NOMO-1 (cell line): ENCODE measurements around the gene DDC.
"Not testable (repeated sequence)": the region's sequence is repeated elsewhere in the genome, so short reads cannot be mapped to it uniquely, and the experiment has no call there.

Experiments used
- DNase-seq, 2 experiments: peaks; one replicate each; lab custom pipeline; 2025; ENCODE audit not compliant: unreplicated experiment in 2 of 2; lab: John Stamatoyannopoulos, UW

The DDC gene

DNA sequence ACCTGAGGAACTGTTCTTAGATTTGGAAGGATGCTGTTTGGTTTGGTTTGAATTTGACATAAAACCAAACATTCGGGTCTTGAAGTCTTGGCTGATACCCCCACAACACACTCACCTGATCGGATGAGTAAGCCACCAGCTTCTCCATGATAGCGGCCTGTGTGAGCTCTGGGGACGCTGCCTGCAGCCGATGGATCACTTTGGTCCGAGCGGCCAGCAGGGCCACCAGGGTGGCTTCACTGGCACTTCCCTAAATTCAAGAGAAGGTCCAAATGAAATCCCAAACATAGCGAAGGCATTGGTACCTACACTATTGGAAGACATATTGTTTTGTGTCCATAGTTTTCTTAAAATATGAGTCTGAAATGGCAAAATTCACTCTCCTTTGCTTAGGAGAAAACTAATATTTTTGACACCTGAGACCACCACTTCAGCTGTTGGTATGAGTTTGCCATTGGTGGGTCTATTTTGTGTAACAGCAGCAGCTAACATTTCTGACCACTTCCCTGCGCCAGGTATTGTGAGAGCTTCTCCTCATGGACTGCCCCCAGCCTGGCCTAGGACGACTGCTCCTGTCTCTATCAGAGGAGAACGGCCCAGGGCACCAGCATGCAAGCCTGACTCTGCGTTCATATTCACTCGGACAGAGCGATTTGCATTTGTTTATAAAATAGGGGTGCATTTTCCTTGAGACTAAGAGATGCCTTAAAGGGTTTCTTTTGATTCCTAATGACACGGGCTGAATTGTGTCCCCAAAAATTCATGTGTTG, 35.9 kb downstream of the DDC start:
- no peak for DNase-seq

DNA sequence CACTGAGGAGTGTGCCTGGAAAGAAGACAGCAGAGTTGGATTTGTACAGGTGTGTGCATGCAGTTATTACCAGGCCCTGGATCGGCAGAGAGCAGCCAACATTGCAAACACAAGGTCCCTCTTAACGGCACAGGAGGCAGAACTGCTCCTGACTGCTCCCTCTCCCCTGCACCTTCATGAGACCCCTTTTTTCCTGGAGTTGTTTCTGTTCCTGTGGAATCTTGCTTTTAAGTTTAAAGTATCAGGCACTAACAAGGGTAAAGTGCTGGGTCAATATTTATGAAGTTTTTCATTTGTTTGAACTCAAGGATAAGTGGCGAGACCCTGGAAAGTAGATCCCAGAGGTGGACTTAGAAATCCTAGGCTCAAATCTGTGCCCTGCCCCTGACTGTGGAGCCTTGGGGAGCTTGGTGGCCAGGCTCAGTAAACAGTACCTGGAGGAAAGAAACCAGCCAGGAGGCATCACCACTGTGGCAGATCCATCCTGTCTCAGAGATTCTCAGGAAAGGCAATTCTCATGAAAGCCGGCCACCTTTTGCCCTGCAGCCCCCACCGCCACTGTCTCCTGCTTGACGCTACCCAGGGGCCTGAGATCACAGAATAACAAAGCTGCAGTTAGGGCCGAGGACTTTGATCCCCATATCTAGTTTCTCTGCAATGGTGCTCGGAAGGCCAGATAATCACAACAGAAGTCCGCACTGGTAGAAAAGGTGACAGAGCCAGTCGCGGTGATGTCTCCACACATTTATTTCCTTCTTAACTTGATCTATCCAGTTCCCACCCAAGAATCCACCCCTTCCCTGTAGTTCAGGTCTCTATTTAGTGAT, 36.7 kb downstream of the DDC start:
- DNase-seq: no peak

DNA sequence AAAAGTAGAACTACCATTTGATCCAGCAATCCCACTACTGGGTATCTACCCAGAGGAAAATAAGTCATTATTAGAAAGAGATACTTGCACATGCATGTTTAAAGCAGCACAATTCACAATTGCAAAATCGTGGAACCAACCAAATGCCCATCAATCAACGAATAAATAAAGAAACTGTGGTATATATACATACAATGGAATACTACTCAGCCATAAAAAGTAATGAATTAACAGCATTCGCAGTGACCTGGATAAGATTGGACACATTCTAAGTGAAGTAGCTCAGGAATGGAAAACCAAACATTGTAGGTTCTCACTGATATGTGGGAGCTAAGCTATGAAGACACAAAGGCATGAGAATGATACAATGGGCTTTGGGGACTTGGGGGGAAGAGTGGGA, 45.9 kb downstream of the DDC start:
- DNase-seq: not testable (repeated sequence)

DNA sequence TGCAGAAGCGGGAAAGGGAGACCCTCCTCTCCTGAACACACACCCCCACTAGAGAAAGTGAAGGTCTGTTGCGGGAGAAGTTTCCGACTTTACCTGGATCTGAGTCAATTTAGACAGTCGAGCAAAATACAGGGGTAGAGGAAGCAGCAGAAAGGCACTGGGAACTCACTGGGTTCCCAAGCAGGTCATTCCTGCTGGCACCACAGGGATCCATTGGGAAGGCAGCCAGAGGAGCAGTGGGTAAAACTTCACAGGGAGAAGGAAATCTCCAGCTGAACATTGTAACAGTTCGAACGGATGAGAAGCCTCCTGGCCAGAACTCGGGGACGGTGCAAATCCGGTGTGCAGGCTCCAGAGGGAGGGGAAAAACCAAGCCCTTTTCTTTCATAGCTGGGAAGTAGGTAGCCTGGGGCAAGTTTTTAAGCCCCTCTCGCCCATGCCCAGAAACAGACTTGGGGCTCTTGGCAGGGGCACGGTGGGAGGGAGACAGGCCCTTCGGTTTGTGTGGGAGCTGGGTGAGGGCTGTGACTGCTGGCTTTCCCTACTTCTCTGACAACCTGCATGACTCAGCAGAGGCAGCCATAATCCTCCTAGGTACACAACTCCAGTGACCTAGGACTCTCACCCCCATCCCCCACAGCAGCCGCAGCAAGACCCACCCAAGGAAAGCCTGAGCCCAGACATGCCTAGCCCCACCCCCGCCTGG, 51.9 kb downstream of the DDC start:
- DNase-seq: no peak

DNA sequence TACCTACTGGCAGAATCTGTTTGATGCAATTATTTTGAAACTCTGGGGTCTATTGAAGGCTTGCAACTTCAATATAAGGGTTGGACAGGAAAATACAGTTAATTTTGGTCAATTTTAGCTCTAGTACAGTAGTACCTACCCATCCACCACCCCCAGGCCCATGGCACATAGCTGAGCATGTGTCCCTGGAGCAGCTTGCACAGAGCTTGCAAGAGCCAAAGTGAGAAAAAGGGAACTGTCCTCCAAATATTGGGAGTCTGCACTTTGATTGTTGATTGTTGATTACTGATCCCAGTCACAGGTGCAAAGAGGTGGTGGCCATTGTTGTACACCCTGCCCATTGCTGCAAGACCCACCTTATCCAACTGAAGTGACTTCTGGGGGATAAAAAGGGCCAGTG, 52.8 kb downstream of the DDC start:
- no peak for DNase-seq

DNA sequence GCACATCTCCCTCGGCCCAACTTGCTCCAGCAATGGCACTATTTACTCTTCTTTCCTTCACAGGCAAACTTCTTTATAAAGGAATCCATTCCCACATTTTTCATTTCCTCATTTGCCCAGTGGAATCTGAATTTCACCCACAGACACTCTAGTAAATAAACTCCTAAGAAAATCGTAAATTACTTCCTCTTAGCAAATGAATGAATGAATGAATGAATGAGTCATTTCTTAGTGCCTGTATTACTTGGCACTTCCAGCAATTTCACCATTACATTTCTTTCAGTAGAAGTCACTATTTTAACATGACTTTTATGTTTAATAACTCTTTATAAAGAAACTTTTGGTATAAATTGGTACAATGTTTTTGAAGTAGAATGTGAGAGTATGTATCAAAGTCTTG, 55.7 kb downstream of the DDC start:
- DNase-seq: no peak

DNA sequence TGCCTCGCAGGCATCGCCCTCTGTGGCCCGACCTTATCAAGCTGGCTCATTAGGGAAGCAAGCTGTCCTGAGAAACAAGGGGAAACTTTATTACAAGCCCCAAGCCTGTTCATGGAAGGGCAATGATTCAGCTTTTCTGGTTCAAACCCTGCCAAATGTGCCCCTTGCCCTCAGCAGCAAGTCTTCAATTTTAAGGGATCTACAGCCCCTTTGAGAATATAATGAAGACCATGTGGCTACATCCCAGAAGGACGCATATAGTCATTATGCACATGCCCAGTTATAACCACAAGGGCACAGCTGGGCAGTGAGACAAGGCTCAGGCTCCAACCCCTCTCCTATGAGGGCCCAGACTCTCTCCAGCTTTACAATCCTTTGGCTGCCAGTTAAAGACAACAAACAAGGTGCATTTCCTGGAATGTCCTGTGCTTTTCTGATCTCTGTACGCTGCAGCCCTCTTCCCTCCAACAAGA, 56.7 kb downstream of the DDC start:
- no peak for DNase-seq

DNA sequence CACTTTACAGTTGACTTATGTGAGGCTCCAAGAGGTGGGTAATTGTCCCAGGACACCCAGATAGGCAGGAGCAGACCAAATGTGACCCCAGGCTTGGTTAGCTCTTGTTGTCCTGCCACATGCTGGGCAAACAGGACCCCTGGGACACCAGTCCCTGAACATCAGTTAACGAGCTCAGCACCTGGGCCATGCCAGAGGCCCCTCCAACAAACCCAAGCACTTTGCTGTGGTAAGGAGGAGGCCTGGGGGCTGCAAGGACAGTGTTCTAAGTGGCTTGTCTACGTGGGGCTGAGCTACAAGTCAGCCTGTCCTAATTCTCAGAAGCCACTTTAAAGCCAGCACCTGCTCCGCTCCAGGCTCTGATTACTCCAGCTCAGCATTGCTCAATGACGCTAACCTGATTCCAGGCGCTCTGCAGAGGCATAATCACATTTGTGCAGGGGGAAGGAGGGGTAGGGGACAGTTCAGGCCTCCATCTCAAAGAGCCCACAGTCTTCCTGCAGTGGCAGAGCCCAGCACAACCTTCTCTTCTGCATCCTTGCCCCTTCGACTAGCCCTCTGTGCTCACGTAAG, 57.2 kb downstream of the DDC start:
- no peak for DNase-seq

DNA sequence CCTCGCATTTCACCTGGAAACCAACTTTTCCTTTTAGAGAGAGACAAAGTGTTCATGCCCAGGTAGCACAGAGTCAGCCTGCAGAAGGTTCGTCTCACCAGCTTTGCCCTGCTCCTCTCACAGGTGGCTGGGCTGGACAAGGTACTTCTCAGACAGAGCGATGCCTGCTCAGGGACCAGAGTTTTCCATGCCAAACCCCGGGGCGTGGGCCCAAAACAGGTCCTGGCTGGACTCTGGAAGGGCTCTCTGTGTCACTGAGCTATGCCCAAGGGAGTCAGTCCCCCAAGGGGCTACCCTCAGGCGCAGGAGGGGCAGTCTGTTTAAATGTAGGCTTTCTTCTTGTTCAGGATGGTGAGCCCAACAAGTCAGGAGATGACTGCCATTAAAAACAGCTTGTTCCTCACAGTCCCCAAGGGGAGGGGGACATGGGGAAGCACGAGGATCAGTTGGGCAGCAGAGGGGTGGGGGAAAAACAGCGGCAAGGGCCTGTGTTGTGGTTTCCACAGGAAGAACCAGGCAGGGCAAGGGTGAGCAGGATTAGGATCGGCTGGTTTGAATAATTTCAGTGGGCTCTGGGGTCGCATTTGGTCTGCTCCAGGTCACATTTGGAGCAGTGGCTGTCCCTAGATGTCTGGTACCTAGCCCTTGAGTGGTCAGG, 59.5 kb downstream of the DDC start:
- no peak for DNase-seq

DNA sequence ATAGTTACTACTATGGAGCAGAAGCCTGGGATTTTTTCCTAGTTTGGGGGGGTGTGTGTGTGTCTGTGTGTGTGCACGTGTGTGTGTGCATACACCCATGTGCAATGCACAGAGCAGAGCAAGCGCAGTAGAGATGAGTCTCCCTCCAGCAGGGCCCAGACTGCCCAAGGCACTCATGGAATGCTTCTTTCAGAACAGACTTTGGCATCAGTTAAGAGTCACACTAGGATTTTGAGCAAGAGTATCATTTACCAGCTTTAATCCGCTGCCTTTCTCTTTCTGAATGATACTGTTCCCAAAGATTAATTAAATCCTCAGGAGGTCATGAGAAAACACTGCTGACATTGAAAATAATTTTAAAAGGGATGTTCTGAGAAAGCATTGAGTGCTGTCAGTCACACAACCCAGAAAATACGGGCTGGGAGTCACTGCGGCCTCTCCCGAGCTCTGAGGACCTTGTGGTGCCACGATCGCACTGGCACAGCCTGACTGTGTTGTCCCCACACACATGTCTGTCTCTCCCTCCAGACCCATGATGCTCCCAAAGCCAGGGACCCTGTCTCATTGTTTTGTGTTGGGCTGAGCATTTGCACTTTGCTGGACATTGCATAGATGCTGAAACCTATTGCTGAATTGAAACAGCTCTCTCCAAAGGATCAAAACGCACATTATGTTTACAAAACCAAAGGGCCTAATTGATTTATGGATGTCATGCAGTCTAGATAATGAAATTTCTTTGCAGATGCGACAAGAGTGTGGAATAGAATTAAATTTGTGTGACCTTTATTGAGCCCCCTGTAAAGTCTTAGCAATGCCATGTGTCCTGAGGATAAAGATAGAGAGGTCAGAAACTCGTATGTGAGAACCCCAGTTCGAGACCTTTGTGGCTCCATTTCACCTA, 60.3 kb downstream of the DDC start:
- DNase-seq: no peak

DNA sequence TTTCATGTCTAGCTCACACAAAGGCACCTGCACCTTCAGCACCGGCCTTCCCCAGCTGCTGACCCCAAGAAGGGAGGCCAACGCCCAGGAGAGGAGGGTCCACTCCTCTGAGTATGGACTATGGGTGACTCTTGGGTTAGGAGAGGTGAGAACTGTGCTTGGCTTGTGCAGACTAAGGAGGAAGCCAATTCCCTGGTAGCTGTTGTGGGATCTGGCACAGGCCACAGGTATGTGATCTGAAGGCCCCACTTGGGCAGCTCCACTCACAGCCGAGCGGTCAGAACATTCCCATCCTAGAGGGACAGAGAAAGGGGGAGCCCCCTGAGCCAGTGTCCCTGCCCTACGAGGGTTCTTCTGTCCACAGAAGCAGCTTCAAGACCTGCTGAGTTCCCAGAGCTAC, 62.3 kb downstream of the DDC start:
- DNase-seq: no peak

DNA sequence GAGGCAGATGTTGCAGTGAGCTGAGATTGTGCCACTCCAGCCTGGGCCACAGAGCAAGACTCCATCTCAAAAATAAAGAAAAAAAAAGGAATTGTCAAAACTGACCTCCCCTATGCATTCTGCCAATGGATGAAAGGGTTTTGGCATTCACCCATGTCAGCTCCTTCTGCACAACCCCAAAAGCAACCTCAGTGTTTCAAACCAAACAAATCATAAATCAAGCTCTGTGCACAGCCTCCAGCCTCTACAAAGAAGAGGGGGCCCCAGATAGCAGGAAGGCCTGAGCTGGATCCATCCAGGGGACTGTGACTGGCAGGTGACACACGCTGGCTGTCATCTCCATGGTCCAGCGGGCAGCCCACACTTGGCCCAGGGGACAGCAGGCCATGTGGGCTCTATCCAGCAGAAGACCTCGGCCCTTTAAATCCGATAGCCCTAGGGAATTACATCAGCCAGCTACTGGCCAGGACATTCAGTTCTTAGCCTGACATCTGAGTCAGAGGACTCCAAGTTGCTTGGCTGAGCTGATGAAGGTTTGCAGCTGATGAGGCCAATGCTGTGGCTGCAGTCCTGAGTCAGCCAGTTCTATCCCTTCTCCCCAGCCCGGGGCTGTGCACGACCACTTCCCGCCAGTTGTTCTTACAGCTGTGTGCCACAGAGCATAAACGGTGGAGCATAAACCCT, 63.1 kb downstream of the DDC start:
- DNase-seq: no peak

DNA sequence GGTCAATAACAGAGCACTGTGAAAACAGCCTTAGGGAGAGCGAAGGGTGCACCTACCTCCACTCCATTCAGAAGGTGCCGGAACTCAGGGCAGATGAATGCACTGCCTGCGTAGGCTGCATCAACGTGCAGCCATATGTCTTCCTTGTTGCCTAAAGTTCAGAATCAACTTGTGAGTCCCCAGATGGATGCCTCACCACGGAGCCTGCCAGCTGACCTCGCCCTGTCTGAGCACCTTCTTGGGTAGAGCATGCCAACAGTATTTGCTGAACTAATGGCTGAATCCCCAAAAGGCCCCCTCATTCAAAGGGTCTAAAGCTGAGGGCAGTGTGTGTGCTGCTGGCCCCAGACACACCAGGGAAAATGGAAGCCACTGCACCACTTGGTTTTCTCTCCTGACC, 66.1 kb downstream of the DDC start:
- DNase-seq: no peak

DNA sequence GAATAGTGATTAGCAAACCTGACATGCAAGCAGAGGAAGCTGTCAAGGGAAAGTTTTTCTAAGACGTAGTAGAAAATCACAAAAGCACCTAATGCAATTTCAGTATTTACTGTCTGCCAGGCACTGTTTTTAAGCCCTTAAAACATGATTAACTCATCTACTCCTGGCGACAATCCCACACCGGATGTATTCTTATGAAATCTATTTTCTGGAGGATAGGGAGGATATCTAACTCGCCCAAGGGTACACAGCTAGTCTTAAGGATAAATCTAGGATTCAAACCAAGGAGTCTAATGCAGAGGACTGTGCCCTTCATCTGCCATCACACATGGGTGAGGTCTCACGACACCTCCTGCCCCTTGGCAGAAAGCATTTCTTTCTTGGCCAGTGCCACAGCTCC, 67.2 kb downstream of the DDC start:
- no peak for DNase-seq

DNA sequence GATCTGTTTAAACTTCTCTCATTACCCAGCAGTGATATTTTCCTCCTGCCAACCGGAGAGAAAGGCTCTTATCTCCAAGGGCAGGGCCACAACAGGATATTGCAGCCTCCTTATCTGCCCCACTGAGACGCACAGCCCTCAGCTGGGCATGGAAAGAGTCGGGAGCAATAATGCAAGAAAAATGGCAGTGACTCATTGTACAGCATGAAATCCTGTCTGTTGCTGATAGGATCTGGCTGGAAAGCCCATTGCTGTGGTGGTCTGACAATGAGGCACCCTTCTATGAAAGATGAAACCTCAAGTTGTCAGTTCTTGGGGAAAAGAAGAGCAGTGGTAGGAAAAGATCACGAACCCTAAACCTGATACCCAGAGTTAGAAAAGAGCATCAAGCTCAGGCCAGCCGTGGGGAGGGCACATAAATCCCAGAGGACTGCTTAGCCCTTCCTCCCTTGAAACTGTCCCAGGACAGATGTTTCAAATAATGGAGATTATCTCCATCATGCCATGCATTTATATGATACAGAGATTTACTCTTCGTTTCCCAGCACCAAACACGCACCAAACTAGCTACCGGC, 68.0 kb downstream of the DDC start:
- no peak for DNase-seq

DNA sequence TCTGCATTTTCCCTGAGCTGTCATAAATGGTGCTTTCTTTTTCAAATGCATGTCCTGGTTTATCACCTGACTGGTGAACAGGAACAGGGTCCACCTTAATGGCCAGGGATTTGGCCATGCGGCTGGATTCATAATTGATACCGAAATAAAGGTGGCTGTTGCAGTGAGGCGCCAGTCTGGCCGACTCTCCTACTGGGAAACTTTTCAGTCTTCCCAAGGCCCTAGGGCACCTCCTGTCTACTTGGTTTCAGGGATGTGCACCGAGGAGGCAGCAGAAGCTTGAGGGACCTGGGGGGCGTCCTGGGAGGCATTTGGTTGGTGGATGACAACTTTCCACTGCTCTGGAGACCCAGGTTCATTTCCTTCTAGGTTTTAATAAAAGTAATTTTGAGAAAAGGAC, 68.6 kb downstream of the DDC start:
- DNase-seq: no peak

DNA sequence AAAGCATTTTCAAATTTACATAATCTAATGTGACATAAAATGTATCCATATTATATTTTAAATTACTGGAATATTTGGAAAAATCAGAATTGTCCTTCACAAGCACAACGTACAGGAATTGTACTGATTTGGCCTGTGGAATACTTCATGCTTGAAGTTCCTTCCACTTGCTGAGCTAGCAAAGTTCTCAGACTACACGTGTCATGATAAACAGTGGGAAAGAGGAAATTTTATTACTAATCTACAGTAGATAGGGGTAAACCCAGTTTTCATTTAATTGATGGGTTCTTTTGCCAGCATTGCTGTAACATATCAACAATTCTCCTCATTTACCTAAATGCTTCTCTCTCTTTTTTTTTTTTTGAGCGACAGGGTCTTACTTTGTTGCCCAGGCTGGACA, 69.5 kb downstream of the DDC start:
- DNase-seq: no peak

DNA sequence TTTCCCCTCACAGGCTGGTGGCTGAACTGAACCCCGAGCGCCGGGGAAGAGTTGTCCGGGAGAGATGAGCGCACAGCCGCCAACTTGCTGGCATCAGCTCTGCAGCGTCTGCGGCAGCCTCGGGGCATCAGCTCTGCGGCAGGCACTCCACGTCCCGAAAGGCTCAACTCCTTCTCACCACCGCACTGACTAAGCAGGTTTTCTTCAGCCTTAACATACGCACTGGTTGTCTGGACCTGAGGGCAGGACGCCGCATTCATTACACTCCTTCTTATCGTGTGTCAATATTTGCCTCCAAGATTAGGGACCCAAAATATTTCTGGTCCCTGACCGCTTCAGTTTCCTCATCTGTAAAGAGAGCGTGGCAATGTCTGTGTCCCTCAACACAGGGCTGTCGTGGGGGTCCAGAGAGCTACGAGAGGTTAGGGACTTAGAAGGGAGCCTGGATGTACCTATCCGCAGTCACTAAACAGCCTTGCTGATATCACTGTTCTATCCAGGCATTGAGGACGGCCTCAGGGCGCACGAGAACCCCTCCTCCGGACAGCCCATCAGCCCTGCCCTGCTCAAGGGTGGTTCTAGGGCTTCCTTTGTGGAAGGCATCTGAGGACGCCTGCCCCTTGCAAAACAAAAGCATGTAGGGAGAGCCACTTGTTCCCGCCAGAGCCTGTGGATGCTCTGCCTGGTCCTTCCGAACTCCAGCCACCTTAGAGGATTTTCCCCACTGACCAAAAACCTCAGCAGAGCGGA, 72.3 kb downstream of the DDC start:
- no peak for DNase-seq
